ENCODE results near the gene CPVL.

CPVL gene

GRCh38 chr7:29146057-29146706, at the start of gene CPVL:
Gene CPVL (minus strand): TSS chr7:29146537. CDS start chr7:29121061, 25,476 bp downstream.
- DNase-seq = peak; percentile 38

DNA sequence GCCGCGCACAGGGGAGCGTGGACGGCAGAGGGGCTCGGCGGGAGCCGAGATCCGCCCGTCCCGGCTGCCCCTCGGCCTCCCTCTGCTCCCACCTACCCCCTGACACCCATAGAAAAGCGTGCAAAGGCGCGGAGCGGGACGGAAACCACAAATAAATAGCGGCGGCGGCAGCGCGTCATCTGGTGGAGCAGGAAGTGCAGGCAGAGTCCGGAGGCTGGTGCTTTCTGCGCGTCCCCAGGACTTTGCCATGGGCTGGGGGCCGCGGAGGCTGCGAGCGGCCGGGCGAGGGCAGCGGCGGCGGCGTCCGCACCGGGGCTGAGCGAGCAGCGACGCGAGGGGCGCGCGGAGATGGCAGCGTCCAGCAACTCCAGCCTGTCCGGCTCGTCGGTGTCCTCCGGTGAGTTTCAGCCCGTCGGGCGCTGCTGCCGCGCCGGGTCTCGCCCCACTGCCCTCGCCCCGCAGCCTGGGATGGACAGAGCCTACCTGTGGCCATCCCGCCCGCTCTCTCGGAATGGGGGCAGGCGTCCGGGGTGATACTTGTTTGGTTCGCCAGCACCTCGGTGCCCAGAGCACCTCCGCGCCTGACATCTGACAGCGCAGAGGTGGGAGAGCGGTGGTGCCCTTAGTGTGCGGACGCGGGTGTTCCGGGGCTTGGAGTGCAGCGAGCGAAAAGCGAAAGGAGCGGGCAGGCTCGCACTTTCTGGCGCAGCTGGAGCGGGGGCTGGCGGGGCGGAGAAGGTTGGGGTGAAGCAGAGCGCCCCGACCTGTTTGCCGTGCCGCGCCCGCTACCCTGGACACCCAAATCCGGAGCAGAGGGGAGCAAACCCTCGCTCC, 48.5 kb upstream of the CPVL start, which contains the start of gene CHN2:
Gene CHN2, plus strand, starts transcription at position 182 of the 834 bp plus-strand sequence.
- DNase-seq = peak; percentile 25

GRCh38 chr7:29194206-29194593, 47.9 kb upstream of the CPVL start:
- DNase-seq = no peak

- no peak for DNase-seq
These were observed 47.2 kb upstream of the CPVL start for GRCh38 chr7:29193316-29194205.

DNA sequence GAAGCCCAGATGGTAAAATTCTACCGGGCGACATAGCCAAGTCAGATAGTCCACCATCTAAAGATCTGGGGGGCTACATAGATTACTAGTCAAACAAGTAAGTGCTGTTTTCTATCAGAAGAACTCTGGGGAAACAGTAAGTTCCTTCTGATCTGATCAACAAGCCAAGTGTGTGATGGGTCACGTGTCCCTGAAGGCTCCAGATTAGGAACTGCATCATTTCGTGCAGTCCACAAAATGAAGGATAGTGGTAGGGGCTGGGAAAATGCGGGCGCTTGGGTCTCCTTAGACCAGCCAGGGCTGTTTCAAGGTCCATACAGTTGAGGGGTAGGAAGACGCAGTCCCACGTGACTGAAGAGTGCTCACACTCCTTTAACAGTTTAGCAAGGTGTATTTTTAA, 46.5 kb upstream of the CPVL start:
- DNase-seq = no peak

DNA sequence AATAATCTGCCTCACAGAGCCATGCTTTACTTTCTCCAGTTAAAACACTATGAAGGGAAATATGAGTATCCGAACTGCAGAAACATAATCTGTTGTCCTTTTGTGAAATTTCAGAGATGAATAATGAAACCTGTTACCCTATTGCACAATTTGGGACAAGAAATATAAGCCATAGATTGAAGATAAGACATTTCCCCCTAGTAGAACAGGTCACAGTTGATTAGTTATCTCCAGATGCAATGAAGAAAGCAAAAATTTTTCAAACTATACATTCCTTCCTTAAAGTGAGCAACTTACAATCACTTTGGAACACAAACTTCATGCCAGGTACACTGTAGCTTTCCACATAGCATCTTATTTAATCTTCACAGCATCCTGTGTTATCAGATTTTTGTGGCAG, 46.0 kb upstream of the CPVL start:
- DNase-seq = no peak

GRCh38 chr7:29190349-29191045, 44.2 kb upstream of the CPVL start:
- no peak for DNase-seq

DNA sequence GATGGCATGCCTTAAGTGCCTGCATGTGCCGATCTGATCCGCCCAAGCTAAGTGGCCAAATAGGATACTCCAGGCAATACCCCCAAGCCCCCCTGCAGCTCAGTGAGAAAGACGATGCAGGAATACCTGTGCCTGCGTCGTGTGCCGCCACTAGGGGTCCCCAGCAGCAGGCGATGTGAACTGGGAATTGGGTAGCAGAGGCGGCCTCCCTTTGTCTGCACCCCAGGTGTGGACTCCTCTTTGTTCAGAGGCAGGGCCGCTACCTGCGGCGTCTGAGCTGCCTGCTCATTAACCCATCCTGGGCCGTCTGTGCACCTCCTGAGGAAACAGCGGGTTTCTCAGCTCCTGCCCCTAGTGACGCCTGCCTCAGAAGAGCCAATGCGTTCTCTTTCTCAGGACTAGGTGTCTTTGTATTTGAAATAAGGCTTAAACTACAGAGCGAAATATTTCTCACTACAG, 43.4 kb upstream of the CPVL start:
- peak; percentile 63 for DNase-seq

GRCh38 chr7:29185613-29186012, 39.3 kb upstream of the CPVL start:
- DNase-seq = no peak

- no peak for DNase-seq
These were observed 38.3 kb upstream of the CPVL start for GRCh38 chr7:29184599-29184998.

GRCh38 chr7:29179115-29179514, 32.8 kb upstream of the CPVL start:
- no peak for DNase-seq

DNA sequence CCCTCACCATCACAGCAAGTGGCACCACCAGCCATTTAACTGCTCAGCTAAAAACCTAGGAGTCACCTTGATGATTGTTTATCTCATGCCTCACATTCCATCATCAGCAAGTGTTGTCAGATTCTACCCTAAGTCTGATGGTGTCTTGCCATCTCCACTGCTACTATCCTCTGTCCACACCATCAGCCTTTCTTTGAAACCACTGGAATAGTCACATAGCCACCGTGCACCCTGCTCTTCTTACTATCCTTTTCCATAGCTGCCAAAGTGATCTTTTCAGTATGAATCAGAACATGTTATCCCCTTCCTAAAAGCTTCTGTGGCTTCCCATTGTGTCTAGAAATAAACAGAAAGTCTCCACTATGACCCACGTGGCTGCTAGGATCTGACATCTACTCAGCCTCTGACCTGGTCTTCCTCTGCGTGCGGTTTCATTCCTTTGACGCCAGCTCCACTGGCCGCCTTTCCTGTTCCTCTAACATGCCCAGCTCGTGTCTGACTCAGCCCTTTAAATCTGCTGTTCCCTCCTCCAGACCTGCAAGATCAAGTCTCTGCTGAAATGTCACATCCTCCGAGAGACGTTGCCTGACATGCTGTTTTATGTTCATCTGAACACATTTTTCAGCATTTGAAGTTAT, 31.7 kb upstream of the CPVL start:
- no peak for DNase-seq

DNA sequence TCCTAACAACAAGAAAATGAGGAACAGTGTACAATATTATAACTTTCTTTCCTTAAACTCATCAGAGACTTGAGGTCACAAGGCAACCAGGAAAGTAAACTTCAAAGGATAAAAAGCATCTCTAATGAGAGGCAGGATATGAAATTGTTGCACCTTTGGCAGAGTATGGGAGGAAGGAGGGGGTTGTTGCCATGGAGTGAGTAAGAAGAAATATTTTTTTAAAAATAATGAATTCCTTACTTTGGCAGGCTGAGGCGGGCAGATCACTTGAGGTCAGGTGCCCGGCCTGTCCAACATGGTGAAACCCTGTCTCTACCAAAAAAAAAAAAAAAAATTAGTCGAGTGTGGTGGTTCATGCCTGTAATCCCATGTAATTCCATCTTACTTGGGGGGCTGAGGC, 27.1 kb upstream of the CPVL start:
- DNase-seq = no peak

DNA sequence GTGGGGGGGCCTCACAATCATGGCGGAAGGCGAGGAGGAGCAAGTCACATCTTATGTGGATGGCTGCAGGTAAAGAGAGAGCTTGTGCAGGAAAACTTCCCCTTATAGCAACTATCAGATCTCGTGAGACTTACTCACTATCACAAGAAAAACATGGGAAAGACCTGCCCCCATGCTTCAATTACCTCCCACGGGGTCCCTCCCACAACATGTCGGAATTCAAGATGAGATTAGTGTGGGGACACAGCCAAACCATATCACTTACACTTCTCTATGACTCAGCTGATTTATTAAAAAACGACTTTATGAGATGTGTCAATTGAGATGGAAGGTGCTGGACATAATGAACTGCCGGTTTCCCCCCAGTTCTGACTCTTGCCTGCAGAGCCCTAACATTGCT, 24.4 kb upstream of the CPVL start:
- no peak for DNase-seq

DNA sequence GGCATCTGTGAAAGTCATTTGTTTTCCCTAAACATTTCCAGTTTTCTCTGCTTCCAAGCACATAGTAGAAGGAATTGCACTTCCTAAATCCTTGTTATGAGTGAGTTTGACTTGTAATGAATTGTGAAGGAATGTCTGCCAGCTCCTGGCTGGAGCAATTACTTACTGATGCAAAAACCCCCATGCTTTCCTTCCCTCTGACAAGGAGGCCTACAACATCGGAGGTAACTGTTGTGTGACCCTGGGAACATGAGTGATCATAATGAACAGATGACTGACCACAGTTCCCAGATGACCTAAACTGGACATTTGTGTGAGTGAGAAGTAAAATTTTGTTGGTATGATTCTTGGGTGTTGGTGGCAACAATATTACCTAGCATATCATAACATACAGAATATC, 21.4 kb upstream of the CPVL start:
- DNase-seq = no peak

DNA sequence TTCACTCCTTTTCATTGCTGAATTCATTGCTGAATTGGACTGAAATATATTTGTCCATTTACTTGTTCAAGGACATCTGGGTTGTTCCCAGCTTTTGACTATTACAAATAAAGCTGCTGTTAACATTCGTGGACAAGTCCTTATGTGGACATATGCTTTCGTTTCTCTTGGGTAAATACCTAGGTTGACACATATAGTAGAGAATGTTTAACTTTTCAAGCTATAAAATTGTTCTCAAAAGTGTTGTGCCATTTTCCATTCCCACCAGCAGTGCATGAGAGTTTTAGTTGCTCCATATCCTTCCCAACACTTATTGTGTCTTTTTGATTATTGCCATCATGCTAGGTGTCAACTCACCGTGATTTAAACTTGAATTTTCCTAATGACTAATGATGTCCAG, 17.5 kb upstream of the CPVL start:
- DNase-seq = no peak

- DNase-seq = no peak
These were observed 16.2 kb upstream of the CPVL start for GRCh38 chr7:29162577-29162976.

GRCh38 chr7:29161231-29161630, 14.9 kb upstream of the CPVL start:
- no peak for DNase-seq

DNA sequence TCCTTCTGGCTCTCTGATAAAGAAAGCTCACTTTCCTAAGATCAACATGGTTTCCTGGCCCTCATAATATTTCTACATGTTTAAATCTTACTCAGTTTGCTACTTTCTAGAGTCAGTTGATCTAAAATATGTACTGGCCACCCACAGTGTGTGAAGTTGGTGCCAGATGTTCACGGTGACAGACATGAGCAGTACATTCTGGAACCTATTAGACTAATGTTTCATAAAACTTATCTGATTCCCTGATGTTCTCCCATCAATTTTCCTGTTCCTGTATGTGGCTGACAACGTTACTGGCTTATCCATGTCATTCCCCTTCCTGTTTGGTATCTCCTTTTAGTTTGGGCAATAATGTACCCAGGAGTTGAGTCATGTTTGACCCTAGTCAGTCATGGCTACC, 13.7 kb upstream of the CPVL start:
- no peak for DNase-seq

DNA sequence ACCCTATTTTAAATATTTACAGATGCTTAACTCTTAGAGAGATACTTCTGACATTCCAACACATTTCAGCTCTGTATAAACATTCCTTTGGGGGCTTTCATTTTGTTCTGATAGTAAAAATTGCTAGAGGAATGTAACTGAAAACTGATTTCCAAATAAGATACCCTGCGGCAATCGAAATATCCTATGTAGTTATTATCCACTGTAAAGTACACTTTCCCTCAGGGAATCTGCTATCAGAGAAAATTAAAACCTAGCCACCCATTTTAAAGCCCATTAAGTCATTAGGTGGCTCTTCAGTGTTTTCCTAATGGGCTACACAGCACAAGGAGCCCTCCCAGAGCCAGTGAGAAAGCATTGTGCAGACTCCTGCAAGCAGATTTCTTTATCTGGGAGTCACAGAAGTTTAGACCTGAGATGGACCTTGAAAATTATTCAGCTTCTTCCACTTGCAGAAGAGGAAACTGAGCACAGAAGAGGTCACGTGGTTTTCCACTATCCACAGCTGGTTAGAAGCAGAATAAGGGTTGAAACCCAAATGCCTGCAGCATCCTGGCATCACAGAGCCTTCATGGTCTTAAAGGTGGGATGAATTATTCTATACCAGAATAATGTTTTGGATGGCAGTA, 12.6 kb upstream of the CPVL start:
- DNase-seq = no peak

- DNase-seq = no peak
These were observed 10.6 kb upstream of the CPVL start for GRCh38 chr7:29156907-29157452.
